LHCN-M2 (cell line): ENCODE data around the gene MOB3B. TPM values are rescaled to one million over a fixed set of nuclear protein-coding genes. Genes with fewer than 3 reads are reported as not detected.
A peak's percentile ranks its signal among the peaks of the same experiment; 100 is the strongest.

ENCODE experiments used
- DNase-seq: peaks from one replicate; pipeline ENCODE4 v3.0.0-alpha.2; 2012; ENCODE audit warnings: low read depth
- polyA plus RNA-seq: library from polyadenylated mRNA; unstranded; fragments of >200 nt; gene quantifications from one replicate; pipeline ENCODE4 v1.2.1, GENCODE V29; 2012; ENCODE audit warnings: missing spikeins
- total RNA-seq: library from RNA; depleted of rRNA; stranded (reverse); fragments of >200 nt; gene quantifications from 2 replicates; pipeline ENCODE4 v1.2.3, GENCODE V29; 2014; rRNA removed

Gene MOB3B
- under 0.01 TPM in 1 of 2 replicates, not detected in the other for total RNA-seq
- polyA plus RNA-seq, result 0.01 TPM

DNA sequence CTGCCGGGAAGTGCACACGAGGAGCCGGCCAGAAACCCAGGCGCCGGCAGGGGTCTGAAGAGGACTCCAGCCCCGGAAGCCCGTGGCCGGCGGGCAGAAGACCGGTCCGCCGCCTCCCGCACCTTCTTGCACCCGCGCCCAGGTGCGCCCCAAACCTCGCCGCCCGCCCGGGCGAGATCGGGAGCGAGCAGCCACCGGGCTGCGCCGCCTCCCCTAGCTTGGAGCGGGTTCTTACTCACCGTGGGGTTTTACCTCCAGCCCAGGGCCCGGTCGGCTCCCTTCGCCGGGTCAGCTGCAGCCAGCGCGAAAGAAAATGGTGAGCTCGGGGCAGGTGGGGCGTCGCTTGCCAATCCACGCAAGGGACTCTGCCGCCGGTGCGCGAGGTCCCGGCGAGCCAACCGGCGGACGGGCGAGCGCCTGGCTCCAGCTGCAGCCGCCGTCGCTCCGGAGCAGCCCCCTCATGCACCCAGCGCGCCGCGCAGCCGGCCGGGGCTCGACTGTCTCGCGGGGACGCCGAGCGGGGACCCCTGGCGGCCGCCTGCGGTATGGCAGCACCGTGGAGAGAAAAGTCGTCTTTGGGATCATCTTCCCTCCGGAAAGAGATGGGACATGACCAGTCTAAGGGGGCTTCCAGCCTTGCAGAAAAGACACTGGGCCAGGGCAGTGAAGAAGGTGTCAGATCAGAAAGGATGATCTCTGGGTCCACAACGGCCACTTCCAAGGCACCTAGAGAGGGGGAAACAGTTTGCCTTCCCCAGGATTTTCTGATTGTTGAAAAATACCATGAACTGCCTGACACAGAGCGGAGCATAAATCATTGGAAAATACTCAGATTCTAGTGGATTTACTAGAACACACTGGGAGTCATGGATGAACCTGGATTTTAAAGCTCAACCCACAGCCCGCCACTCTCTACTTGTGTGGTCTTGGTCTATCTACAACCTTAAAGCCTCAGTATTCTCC lies at the start of gene MOB3B:
MOB3B (minus strand) TSS at position 499 of the 963 bp plus-strand sequence. CDS start 74,264 bp downstream, outside the sequence.
- DNase-seq, result peak; percentile 48

DNA sequence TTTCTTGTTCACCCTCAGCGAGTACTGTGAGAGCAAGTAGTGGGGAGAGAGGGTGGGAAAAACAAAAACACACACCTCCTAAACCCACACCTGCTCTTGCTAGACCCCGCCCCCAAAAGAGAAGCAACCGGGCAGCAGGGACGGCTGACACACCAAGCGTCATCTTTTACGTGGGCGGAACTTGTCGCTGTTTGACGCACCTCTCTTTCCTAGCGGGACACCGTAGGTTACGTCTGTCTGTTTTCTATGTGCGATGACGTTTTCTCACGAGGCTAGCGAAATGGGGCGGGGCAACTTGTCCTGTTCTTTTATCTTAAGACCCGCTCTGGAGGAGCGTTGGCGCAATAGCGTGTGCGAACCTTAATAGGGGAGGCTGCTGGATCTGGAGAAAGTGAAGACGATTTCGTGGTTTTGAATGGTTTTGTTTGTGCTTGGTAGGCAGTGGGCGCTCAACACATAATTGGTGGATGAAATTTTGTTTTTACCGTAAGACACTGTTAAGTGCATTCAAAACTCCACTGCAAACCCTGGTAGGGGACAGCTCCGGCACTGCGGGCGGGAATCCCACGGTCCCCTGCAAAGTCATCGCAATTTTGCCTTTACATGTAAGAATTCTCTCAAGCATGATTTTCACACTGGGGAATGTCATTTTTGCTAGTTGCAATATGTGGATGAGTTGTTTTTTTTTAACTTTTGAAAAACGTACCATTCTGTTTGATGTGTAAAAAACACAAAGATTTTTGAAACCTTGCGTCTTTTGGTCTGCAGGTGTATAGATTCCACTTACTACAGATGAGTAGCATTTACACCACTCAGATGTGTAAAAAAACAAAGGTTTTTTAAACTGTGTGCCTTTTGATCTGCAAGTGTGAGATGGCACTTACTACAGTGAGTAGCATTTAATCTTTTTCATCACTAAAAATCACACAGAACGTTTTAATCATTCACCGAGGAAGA lies 44.3 kb upstream of the MOB3B start:
- DNase-seq, result peak; percentile 99

DNA sequence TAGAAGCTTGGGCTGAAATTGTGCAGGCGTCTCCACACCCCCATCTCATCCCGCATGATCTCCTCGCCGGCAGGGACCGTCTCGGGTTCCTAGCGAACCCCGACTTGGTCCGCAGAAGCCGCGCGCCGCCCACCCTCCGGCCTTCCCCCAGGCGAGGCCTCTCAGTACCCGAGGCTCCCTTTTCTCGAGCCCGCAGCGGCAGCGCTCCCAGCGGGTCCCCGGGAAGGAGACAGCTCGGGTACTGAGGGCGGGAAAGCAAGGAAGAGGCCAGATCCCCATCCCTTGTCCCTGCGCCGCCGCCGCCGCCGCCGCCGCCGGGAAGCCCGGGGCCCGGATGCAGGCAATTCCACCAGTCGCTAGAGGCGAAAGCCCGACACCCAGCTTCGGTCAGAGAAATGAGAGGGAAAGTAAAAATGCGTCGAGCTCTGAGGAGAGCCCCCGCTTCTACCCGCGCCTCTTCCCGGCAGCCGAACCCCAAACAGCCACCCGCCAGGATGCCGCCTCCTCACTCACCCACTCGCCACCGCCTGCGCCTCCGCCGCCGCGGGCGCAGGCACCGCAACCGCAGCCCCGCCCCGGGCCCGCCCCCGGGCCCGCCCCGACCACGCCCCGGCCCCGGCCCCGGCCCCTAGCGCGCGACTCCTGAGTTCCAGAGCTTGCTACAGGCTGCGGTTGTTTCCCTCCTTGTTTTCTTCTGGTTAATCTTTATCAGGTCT lies 43.5 kb upstream of the MOB3B start, which contains the start of gene C9orf72:
C9orf72 (minus strand) TSS at position 564 of the 716 bp plus-strand sequence. CDS start 6,361 bp downstream, outside the sequence.
- DNase-seq, result peak; percentile 63

DNA sequence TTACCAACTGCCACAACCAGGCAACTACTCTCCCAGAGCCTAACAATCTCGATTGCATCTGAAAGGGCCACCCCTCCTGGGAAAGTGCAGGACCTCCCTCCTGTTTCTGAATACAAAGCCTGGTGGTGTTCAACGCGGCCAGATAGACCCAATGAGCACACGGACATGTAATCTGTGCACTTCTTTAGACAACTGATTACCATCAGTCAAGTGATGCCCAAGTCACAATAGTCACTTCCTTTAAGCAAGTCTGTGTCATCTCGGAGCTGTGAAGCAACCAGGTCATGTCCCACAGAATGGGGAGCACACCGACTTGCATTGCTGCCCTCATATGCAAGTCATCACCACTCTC lies 42.9 kb upstream of the MOB3B start:
- peak; percentile 54 for DNase-seq

DNA sequence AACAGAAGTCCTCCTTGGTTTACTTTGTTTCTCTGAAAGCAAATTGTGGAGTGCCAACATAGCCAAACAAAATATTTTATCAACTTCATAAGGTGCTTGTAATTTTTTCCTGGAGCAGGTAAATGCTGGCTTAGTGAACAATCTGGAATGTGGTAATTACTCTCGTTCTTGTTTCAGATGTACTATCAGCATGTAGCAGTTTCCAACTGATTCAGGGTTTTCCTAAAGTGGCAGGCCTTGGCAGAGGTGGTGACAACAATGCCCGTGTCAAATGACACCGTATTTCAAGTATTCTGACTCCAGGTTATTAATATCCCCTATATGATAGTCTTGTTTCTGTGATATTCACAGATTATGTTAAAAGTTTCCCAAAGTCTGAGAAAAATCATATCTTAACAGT lies 42.4 kb upstream of the MOB3B start:
- no peak for DNase-seq

DNA sequence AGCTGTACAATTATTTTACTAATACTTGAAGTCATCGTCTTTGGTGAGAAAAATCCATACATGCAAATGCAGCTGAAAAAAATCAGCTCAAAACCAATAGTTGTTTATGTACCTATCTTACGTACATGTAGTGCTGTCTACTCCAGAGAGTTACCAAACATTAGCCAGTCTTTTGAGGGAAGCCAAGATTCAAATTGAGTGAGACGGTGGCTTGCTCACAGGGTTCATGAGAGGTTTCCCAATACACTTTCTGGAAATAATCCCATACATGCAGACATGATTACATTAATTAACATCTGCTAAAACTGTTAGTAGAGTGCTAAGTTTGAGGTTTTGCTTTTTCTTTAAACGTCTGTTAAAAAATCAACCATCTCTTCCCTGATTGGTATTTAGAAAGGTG lies 41.4 kb upstream of the MOB3B start:
- DNase-seq, result no peak

DNA sequence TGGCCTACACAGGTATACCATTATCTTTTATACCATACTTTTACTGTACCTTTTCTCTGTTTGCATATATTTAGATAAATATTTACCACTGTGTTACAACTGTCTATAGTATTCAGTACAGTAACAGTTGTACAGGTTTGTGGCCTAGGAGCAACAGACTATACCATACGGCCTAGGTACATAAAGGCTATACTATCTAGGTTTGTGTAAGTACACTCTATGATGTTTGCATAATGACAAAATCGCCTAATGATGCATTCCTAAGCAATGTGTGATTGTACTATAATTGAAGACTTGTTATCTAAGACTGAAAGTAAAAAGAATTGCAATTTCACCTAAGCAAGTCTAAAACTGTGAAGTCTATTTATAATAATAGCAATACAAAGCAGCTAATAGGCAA lies 39.8 kb upstream of the MOB3B start:
- DNase-seq, result no peak

DNA sequence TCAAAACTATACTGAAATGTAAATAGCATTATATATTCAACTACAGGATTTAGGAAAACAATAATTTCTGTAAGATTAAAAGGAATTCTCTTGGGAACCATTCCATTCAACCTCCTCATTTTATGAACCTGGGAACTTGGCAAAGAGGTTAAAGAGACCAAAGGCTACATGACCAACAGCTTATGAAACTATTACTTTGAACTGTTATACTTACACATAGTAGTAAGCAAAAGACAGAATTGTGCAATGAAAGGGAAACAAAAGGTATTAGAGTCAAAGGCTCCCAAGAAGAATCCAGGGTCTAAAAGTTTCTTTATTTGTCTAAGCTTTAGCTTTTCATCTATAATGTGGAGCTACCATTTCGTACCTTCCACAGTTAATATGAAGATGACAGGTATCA lies 36.5 kb upstream of the MOB3B start:
- DNase-seq, result no peak

DNA sequence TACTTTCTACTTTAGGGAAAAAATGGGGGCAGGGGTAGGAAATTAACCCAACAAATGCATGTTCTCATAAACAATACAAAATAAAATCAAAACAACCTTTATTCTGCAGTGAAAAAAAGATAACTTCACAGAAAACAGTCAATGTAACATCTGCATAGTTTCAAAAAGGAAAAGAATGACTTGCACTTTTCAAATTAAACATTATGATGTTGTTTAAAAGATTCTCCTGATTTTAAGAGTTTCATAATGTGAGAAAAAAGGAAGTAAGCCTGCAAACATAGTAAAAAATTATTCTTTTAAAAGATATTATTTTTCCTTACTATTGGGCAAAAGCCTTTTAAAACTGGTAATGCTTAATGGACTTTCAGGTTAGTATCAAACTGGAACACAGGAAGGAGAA lies 36.1 kb upstream of the MOB3B start:
- no peak for DNase-seq

DNA sequence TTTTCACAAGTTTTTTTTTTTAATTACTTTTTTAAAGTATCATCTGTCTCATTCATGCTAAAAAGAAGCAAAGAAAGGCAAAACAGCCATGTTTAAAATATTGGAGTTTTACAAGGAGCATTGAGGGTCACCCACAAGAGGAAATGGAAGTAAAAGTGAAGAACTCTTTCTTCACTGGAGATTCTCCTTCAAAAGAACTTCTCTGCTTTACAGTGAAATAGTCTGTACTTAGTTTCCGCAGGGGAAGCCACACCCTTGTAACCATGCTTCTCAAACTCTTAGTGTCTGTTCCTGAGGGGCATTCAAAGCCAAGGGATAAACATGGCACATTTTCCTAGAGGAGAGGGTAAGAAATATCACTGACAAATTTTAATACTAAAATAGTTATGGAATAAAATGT lies 35.1 kb upstream of the MOB3B start:
- DNase-seq, result no peak

DNA sequence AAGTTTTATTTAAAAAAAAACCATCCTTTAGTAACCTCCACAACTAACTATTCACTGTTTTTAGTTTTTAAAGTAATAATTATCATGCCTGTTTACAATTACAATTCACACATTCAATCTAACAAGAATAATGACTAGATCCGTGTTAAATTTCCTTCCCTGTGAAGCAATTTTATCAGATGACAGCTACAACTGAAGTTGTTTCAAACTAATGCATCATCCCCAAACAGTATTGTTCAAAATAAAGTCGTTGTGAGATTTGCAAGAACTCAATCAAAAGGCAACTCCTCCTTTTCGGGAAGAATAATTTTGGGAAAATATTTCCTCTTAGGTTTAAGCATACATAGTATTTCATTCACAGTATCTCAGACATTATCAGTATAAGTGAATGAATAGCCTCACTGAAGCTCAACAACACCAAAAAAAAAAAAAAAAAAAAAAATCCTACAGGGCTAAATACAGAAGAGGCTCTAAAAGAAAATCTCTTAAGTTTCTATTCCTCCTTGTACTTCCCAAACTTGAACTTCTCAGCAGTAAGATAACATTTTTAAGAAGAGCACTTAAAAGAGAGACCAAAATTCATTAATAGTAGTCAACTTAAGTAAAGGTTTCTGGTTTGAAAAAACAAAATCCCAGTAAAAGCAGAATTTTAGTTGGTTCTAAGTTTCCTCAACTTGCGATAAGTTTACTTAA lies 34.3 kb upstream of the MOB3B start:
- DNase-seq, result no peak

DNA sequence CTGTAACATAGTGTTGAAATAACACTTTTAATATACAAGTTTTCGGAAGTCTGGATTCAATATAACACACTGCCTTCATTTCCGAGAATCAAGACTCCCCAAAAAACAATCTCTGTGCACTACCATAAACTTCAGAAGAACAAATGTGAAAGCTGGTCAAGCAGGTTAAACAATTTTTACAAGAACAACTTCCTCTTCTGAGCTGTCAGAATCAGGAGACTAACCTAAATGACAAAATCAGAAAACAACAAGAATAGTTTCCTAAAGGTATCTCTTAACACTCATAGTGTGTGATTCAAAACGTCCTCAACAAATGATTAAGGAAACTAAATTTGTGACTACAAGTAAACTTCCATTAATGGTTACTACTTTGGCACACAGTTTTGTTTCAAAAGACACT lies 32.1 kb upstream of the MOB3B start:
- DNase-seq, result no peak

DNA sequence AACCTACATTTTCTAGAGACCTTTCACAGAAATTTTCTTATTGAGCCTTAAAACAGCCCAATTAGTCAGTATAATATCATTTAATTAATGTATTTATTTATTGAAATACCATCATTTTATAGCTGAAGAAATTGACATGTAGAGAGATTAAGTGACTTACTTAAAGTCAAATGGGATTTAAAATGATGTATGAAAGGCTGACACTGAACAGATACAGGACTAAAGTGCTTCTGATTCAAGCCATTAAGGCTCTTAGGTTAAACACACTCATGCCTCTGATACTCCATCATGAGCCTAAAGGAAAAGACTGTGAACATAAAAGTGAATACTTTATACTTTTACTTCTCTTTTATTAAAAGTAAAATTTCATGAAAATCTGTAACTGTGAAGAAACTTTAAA lies 30.8 kb upstream of the MOB3B start:
- no peak for DNase-seq

DNA sequence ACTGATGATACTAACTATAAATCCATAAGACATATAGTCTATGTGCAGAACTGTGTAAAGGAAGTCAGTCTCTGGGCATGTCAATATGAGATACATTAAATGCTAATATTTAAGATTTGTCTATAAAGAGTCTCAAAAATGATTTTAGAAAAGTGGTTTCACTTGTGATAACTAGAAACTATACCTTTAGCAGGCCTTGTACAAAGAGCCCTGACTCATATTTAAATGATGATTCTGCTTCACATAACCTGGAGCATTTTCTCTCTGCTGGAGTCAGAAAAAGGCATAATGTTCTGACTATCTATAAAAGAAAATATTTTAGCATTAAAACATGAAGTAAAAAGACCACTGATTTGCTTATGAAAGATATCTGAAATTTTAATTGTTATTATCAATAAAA lies 28.7 kb upstream of the MOB3B start:
- no peak for DNase-seq

DNA sequence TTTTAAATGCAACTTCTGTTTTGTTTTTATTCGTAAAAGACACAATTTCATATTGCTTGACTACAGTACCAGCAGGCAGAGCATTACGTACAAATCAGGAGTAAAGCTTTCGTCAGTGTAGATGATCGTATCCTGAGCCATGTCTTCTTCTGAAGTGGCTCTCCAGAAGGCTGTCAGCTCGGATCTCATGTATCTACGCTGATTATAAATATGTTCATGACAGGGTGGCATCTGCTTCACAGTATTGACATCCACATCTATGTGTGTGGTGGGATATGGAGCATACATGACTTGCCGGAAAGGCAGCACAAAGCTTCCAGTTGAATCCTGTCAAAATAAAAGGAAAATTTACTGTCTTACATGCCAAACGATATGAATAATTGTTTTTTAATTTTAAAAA lies 26.9 kb upstream of the MOB3B start:
- DNase-seq, result no peak

DNA sequence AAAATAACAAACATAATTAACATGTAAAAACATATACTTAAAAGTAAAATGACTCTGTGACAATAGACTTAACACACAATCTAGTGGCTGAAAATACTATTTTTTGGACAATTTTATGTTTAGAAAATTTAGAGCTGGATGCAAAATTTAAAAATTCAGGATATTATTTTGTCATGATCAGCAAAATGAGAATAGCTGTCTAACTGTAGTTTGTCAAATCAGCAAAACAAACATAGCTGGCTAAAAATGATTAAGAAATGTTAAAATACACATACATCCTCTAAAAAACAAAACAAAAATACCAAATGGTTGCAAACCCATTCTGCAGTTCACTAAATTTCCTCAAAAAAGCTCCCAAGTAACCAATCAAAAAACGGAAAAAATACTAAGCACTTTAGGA lies 25.1 kb upstream of the MOB3B start:
- no peak for DNase-seq

DNA sequence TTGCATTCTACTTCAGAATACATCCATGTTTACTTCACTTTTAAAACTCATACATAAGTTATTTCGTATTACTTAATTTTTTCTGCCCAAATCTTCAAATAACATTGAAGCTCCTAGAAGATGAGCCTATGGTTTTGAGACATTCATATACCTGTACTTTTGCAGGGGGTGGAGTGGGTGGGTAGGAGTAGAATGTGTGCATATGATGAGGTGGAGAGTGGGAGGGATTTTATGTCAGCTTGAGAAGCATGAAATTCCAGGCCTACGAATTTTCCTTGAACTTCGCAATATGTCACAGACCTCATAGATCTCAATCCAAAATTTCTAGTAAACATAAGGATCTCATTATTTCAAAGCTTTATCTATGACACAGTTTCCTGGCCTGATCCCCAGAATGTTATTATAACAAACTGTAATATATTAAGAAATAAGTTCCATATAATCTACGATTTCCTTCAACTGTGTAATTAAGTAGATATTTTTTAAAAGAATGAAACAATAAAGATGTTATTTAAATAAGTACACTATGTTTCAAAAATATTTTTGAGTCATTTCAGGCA lies 19.7 kb upstream of the MOB3B start:
- DNase-seq, result no peak

DNA sequence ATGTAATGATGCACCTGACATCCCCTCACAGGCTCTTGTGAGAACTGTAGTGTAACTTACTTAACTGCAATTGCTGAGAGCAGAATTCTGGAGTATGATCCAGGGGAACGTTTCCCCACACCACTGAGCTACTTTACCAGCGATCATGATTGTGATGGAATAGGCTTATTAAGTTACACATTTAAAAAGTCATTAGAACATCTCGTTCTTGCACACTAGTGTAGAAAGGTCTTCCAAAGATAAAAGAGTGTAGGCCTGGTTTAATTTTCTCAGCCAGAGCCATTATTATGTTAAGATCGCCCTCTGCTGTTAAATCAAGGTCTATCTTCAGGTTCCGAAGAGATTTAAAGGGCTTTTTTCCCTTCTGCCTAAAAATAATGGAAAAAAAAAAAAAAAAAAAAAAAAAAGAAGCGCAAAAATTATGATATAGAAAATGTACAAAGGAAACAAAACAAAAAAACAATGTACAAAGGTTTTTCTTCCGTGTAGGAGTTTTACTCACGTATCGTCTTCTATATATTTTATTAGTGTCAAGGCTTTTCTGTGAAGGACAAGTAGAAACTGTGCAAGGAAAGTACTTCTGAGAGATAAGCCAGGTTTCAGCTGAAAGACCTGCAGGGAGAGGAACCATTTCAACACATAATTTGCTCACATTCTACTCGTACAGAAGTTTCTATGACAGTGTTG lies 18.6 kb upstream of the MOB3B start:
- DNase-seq, result peak; percentile 20

DNA sequence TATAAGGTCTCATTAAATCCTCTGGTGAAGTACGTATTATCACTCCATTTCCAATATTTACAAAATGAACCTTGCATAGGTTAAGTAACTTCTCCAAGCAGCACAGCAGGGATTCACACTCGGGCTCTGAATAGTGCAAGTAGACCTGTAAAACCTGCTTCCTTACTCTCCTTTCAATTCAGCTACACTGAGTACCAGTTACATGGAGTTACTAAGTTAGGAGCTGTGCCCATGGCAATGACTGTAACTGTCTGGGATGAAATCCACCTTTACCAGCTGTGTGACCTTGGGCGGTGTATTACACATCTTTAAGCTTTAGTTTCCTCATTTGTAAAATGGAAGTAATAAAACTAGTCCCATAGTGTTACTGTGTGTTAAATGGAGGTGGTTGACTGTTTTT lies 15.9 kb upstream of the MOB3B start:
- no peak for DNase-seq

DNA sequence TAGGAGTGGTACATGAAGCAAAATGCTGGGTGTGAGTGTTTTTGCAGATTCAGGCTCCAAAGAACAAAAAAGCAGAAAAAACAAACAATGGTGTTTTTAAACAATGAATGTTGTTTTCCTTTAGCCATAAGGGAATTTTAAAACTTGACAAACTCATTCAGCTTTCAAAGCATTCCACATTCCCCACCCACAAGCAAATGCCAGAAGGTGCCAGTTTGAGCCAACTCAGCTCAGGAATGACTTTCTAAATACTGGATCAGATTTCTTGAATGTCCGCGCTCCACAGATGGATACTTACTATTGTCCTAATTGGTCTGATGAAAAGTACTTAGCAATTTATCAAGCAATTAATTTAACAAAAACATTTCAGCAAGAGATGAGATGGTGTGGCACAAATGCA lies 12.9 kb upstream of the MOB3B start:
- peak; percentile 49 for DNase-seq
